ENCODE measurements around the gene BORCS6. TPM values are rescaled to one million over a fixed set of nuclear protein-coding genes. Genes with fewer than 3 reads are reported as not detected.

Gene BORCS6
- total and polyA plus RNA-seq, 11 donors, result 5.1 to 13.5 (median 8.1) TPM

DNA sequence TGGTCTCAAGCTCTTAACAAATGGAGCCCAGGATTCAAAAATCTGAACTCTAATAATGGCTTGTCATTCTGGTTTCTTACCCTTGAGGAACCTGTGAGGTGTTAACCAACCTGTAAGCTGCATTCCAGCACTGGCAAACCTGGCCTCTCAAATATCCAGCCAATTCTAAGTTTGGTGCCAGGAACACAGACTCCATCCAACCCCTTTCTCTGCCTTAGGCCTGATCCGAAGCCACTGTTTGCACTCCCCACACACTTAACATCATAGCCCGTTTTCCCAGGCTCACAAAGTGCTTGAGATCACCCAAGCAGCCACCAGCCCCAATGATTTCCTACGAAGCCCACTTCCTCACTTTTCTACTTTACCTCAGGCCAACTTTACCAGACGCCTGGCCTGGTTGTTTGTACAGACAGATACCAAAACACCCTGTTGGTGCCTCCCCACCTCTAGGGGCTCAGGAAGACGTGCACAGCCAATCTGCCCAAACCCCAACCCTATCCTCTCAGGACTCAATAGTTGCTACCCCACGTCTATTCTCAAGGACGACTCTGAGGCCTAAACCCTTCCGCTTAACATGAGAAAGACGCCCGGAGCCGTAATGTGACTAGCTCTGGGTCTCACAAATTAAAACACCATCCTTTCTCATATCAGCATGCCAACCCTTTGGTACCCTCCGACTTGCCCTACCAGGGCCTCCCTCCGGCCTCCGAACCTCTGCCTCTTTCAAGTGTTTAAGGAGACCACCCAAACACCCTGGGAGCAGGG lies 34.6 kb downstream of the BORCS6 start:
- H3K9me3 ChIP-seq, result no peaks in the 10 kb centered on the region
- 7 to 20% (median 11%) methylated on average over 14 of the region's 14 CpGs for WGBS, 4 donors
- peak in 1 of 5 donors; percentile 26 for DNase-seq

DNA sequence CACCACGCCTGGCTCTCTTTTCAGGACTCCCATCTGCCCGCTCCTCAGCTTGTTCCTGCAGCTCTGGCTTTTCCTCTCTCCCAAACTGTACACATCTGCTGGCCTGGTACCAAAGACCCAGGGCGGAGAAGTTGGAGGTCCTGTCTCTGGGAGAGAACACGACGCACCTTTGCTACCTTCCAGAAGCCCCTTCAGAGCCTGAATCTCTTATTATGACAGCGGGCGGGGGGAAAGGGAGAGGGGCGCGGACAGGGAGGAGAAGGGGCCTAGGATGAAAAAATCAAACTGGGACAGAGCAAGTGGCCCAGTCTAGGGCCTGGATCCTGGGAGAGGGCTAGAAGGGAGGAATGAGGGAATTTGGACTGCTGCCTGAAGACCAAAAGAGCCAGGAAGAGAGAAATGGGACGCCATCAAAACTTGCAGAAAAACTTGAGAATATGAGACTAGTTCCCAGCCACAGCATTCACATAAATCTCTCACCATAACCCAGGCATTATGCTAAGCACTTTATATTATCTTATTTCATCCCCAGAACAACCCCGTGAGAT lies 35.3 kb downstream of the BORCS6 start:
- Histone ChIP-seq H3K27me3 (no peaks in the 10 kb centered on the region), H3K9me3 (no peaks in the 10 kb centered on the region), H3K27ac (peak overlapping the region; percentile 98 to 100 (median 100)), H3K4me1 (peaks cover 25 to 81% (median 42%) of the 10 kb centered on the region in 12 donors), H3K36me3 (peaks cover 0 to 28% (median 19%) of the 10 kb centered on the region in 9 donors), H3K4me3 (peak overlapping the region; percentile 69 to 97 (median 86))
- ATAC-seq (no peak), DNase-seq (no peak)
- TF ChIP-seq POLR2A (IDR thresholded peaks at IDR 0.05), result no peak
- TF ChIP-seq, protein P1, sequence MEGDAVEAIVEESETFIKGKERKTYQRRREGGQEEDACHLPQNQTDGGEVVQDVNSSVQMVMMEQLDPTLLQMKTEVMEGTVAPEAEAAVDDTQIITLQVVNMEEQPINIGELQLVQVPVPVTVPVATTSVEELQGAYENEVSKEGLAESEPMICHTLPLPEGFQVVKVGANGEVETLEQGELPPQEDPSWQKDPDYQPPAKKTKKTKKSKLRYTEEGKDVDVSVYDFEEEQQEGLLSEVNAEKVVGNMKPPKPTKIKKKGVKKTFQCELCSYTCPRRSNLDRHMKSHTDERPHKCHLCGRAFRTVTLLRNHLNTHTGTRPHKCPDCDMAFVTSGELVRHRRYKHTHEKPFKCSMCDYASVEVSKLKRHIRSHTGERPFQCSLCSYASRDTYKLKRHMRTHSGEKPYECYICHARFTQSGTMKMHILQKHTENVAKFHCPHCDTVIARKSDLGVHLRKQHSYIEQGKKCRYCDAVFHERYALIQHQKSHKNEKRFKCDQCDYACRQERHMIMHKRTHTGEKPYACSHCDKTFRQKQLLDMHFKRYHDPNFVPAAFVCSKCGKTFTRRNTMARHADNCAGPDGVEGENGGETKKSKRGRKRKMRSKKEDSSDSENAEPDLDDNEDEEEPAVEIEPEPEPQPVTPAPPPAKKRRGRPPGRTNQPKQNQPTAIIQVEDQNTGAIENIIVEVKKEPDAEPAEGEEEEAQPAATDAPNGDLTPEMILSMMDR (IDR thresholded peaks at IDR 0.05), result no peak
- intact Hi-C loops (cut with DNase I), result loop anchor here in 5 of 10 donors (2.0 to 10.0 kb wide), 5 partner anchors 16 to 312 kb away; partner anchors contain the start of genes HES7 (in 2 of the 5), CYB5D1 (in 1 of the 5), NAA38 (in 1 of the 5) and TMEM88 (in 1 of the 5)
- WGBS, 4 donors, result 5 to 14% (median 5%) methylated on average over 9 to 11 of the region's 11 CpGs

More for the DNA sequence above, 34.6 kb downstream of the BORCS6 start:
- no peak for ATAC-seq
- Histone ChIP-seq H3K27me3 (no peaks in the 10 kb centered on the region), H3K27ac (peak overlapping the region; percentile 98 to 100 (median 100)), H3K36me3 (peaks cover 0 to 28% (median 16%) of the 10 kb centered on the region in 9 donors), H3K4me1 (peaks cover 18 to 81% (median 36%) of the 10 kb centered on the region in 12 donors), H3K4me3 (peak overlapping the region; percentile 69 to 97 (median 86))
- TF ChIP-seq POLR2A (IDR thresholded peaks at IDR 0.05), result no peak
- TF ChIP-seq, protein P1 (IDR thresholded peaks at IDR 0.05), result no peak
- intact Hi-C loops (cut with DNase I), result loop anchor here in 4 of 10 donors (2.0 to 10.0 kb wide), 4 partner anchors 17 to 311 kb away; partner anchors contain the start of genes HES7 (in 2 of the 4), CYB5D1 (in 1 of the 4), NAA38 (in 1 of the 4) and TMEM88 (in 1 of the 4)

DNA sequence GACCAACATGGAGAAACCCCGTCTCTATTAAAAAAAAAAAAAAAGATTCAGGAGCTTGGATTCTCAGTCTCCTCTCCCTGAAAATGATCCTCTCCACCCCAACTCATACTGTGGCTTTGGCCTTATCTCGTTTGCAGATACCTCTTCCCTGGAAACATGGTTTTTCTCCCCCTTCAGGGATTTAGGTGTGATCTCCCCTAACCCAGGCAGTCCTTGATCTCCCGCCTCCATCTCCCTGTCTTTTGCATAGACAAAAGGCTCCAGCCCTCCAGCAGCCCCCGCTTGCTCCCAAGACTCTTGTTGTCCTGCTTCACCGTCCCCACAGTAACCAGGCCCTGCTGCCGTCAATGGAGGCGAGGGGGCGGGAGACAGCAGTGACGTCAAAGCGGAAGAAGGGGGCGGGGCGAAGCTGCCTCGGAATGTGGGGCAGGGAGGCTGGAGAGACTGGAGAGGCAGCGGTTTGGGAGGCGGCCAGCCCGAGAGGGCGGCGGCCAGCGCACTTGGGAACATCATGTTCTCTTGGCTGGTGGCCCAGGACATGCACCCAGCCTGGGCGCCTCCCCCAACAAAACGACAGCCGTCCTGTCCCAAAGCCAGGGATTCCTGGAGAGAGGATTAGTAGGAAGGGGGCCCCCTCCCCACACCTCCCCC lies 35.9 kb downstream of the BORCS6 start:
- peak; percentile 67 to 87 for TF ChIP-seq POLR2A (IDR thresholded peaks at IDR 0.05)
- TF ChIP-seq, protein P1 (IDR thresholded peaks at IDR 0.05), result no peak
- H3K27me3 ChIP-seq, result no peaks in the 10 kb centered on the region
- 2 to 3% (median 3%) methylated on average over 22 of the region's 22 CpGs for WGBS, 4 donors
- peaks cover 2 to 28% (median 19%) of the 10 kb centered on the region in 9 donors for H3K36me3 ChIP-seq
- no peaks in the 10 kb centered on the region for H3K9me3 ChIP-seq
- DNase-seq (peak; percentile 100), ATAC-seq (peak; percentile 58 to 65 (median 58))
- peak overlapping the region in 11 of 12 donors; percentile 69 to 97 (median 85) for H3K4me3 ChIP-seq
- intact Hi-C loops (cut with DNase I), result loop anchor here in 5 of 10 donors (2.0 to 10.0 kb wide), 4 partner anchors 15 to 312 kb away; partner anchors contain the start of genes CYB5D1 (in 1 of the 5), NAA38 (in 1 of the 5) and TMEM88 (in 1 of the 5)
- H3K4me1 ChIP-seq, result peaks cover 26 to 83% (median 46%) of the 10 kb centered on the region in 12 donors
- peak overlapping the region; percentile 98 to 100 (median 100) for H3K27ac ChIP-seq
